Neural crest cell (in vitro differentiated cells): ENCODE results near the gene AP3B2. TPM values are rescaled to one million over a fixed set of nuclear protein-coding genes. Genes with fewer than 3 reads are reported as not detected.
A peak's percentile ranks its signal among the peaks of the same experiment; 100 is the strongest.

Source experiments
- DNase-seq: peaks from one replicate; pipeline ENCODE4 v3.0.0; 2021; ENCODE audit warnings: low read depth, mixed read lengths, low spot score
- H3K27ac Mint-ChIP-seq: one replicate; pipeline ENCODE4 v1.8.0; 2021; ENCODE audit warnings: mild to moderate bottlenecking, mixed read lengths; ENCODE audit not compliant: unreplicated experiment
- H3K27me3 Mint-ChIP-seq: 2 replicates; pipeline ENCODE4 v1.8.0; 2021; ENCODE audit warnings: low read depth, mild to moderate bottlenecking, mixed read lengths
- H3K36me3 Mint-ChIP-seq: 2 replicates; pipeline ENCODE4 v1.8.0; 2021; ENCODE audit warnings: low read depth, mild to moderate bottlenecking, mixed read lengths
- H3K4me1 Mint-ChIP-seq: 2 replicates; pipeline ENCODE4 v1.8.0; 2021; ENCODE audit warnings: mixed read lengths
- H3K4me3 Mint-ChIP-seq: one replicate; pipeline ENCODE4 v1.8.0; 2021; ENCODE audit warnings: mild to moderate bottlenecking, mixed read lengths
- H3K9me3 Mint-ChIP-seq: 2 replicates; pipeline ENCODE4 v1.8.0; 2021; ENCODE audit warnings: mixed read lengths
- total RNA-seq: library from RNA; stranded (reverse); gene quantifications from 2 replicates; pipeline ENCODE4 v1.2.1, GENCODE V29; 2021
- TF ChIP-seq, protein P1 (sequence below): fragments of 200-600 bp; sonication (generic); conservative IDR thresholded peaks from 2 replicates; pipeline ENCODE4 v1.5.0; 2021; ENCODE audit warnings: antibody characterized with exemption, mild to moderate bottlenecking

AP3B2 gene
- total RNA-seq, 1 donor from 2014 or later: 20.0 TPM

- Mint-ChIP-seq H3K4me1 (peaks cover 6% of the 10 kb centered on the region), H3K4me3 (no peak overlapping the region), H3K9me3 (no peaks in the 10 kb centered on the region), H3K27me3 (peaks cover 85% of the 10 kb centered on the region), H3K36me3 (no peaks in the 10 kb centered on the region), H3K27ac (no peak overlapping the region)
- no peak for DNase-seq
- TF ChIP-seq, protein P1, sequence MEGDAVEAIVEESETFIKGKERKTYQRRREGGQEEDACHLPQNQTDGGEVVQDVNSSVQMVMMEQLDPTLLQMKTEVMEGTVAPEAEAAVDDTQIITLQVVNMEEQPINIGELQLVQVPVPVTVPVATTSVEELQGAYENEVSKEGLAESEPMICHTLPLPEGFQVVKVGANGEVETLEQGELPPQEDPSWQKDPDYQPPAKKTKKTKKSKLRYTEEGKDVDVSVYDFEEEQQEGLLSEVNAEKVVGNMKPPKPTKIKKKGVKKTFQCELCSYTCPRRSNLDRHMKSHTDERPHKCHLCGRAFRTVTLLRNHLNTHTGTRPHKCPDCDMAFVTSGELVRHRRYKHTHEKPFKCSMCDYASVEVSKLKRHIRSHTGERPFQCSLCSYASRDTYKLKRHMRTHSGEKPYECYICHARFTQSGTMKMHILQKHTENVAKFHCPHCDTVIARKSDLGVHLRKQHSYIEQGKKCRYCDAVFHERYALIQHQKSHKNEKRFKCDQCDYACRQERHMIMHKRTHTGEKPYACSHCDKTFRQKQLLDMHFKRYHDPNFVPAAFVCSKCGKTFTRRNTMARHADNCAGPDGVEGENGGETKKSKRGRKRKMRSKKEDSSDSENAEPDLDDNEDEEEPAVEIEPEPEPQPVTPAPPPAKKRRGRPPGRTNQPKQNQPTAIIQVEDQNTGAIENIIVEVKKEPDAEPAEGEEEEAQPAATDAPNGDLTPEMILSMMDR: no peak
Observed at GRCh38 chr15:82681371-82681770, 28.3 kb downstream of the AP3B2 start.

DNA sequence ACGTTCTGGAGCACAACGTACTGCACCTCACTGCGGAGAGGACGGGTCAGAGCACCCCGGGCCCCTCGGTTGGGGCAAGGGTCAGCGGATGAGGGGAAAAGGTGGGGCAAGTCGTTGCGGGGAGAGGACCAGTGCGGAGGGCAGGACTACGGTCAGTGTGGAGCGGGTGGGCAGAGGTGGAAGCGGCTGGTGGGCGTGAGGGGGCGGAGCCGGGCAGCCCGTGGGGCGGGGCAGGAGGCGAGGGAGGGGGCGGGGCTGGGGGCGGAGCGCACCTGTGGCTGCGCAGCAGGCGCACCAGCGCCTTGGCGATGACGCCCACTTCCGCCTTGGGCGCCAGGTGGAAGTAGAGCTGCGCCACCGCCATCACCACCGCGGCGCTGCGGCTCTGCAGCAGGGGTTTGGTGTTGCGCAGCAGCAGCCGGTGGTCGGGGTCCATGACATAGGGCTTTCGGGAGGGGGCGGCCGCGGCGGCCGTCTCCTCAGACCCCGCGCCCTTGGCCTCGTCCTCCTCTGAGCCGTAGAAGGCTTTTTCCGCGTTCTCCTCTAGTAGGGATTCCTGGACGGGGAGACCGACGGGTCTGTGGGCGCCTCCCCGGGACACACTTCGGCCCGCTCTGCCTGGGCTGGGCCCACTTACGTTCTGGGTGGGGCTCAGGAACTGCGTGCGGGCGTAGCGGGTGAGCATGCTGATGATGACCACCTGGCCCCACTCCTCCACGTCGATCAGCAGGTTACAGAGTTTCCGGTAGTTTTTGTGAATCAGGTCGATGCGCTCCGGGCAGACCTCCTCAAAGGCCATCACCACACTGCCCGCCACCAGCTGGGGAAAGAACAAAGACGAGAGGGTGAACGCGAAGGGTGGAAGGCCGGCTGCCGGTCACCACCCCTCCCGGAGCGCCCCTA is 29.2 kb downstream of the AP3B2 start:
- peak; percentile 29 for DNase-seq
- Mint-ChIP-seq H3K4me1 (peaks cover 6% of the 10 kb centered on the region), H3K27me3 (peaks cover 90% of the 10 kb centered on the region), H3K4me3 (peak overlapping the region; percentile 85), H3K36me3 (no peaks in the 10 kb centered on the region), H3K9me3 (no peaks in the 10 kb centered on the region), H3K27ac (peak overlapping the region; percentile 35)
- TF ChIP-seq, protein P1: peak; percentile 54

DNA sequence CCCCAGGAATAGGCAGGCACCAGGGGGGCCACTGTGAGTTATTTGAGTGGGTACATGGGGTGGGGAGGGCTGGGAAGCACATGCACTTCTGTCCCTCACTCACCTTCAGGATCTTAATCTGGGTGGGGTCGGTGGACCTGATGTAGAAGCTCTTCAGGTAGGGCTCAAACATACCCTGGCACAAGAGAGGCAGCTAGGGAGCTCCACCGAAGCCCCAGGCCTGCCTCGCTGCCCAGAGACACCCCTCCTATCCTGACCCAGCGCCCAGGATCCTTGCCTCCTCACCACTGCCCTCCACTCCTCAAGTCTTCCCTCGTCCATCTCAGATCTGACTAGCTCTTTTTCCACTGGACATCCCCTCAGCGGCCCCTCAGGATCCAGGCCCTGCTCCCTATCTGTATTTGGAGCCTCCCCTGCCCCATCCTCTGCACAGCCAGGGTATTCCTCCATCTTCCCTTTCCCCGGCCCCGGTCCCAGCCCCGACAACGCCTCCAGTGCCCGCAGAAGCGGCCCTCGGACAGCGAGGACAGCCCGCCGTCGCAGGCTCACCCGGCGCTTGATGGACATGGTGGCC is 30.0 kb downstream of the AP3B2 start:
- Mint-ChIP-seq H3K4me1 (peaks cover 6% of the 10 kb centered on the region), H3K27me3 (peaks cover 92% of the 10 kb centered on the region), H3K36me3 (no peaks in the 10 kb centered on the region), H3K27ac (no peak overlapping the region), H3K4me3 (peak overlapping the region; percentile 85), H3K9me3 (no peaks in the 10 kb centered on the region)
- TF ChIP-seq, protein P1: no peak
- peak; percentile 14 for DNase-seq

GRCh38 chr15:82677720-82678323 is 31.9 kb downstream of the AP3B2 start:
- Mint-ChIP-seq H3K4me1 (peaks cover 6% of the 10 kb centered on the region), H3K27me3 (peaks cover 74% of the 10 kb centered on the region), H3K27ac (no peak overlapping the region), H3K4me3 (no peak overlapping the region), H3K36me3 (no peaks in the 10 kb centered on the region), H3K9me3 (no peaks in the 10 kb centered on the region)
- TF ChIP-seq, protein P1: no peak
- no peak for DNase-seq

- Mint-ChIP-seq H3K4me3 (no peak overlapping the region), H3K36me3 (no peaks in the 10 kb centered on the region), H3K27me3 (peaks cover 50% of the 10 kb centered on the region), H3K4me1 (no peaks in the 10 kb centered on the region), H3K9me3 (no peaks in the 10 kb centered on the region), H3K27ac (no peak overlapping the region)
- TF ChIP-seq, protein P1: no peak
- no peak for DNase-seq
Observed at GRCh38 chr15:82674873-82675272, 34.8 kb downstream of the AP3B2 start.
